ENCODE results near the gene PCNX2. TPM values are rescaled to one million over a fixed set of nuclear protein-coding genes. Genes with fewer than 3 reads are reported as not detected.

Gene PCNX2
- total and polyA plus RNA-seq, 10 of the 15 experiments (the other 5 are each of a cell fraction or from before 2014, with no cell fraction given) = 2.1 to 16.4 (median 8.1) TPM

DNA sequence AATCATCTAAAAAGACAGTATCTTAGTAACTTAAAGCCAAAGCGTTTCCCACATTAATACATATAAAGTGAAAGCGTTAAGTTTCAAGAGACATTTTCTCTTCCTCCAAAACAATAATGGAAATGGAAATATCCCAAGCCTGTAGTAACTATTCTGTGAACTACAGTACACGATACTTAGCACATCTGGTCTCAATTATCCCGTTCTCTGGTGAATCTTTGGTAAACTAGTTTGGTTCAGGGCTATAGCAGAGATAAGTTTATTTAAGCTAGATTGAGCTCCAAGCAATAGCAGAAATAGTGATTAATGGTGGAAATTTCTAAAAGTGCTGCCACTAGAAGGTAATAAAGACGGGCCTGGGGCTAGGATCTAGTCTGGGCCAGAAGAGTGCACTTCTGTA, 55.2 kb downstream of the PCNX2 start:
- H3K4me3 ChIP-seq = no peak overlapping the region
- no peak overlapping the region for H3K27ac ChIP-seq (ENCODE audit: control insufficient read depth, insufficient read depth)
- no peaks in the 10 kb centered on the region for H3K4me1 ChIP-seq (ENCODE audit: control insufficient read depth, insufficient read depth, low read length)
- in situ Hi-C loops (cut with MboI) = no loop called here
- TF ChIP-seq SMAD1 (IDR thresholded peaks at IDR 0.05; ENCODE audit: low read depth, partially characterized antibody) = no peak
- TF ChIP-seq, protein P1, sequence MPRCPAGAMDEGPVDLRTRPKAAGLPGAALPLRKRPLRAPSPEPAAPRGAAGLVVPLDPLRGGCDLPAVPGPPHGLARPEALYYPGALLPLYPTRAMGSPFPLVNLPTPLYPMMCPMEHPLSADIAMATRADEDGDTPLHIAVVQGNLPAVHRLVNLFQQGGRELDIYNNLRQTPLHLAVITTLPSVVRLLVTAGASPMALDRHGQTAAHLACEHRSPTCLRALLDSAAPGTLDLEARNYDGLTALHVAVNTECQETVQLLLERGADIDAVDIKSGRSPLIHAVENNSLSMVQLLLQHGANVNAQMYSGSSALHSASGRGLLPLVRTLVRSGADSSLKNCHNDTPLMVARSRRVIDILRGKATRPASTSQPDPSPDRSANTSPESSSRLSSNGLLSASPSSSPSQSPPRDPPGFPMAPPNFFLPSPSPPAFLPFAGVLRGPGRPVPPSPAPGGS (IDR thresholded peaks at IDR 0.05; ENCODE audit: borderline replicate concordance, insufficient read depth, low read depth, low read length, poor library complexity, severe bottlenecking) = no peak
- no peak for TF ChIP-seq SIN3A (IDR thresholded peaks at IDR 0.05; ENCODE audit: low read depth, low read length)
- no peaks in the 10 kb centered on the region for H3K79me2 ChIP-seq (ENCODE audit: control insufficient read depth, insufficient read depth, low read length)
- H3K9ac ChIP-seq (ENCODE audit: control insufficient read depth, insufficient read depth, low read length) = no peak overlapping the region
- intact Hi-C loops (cut with micrococcal nuclease; ENCODE audit: unreplicated experiment) = loop anchor here (5.0 kb wide), 1 partner anchor 1373 kb away; no protein-coding TSS in a partner anchor
- no peak overlapping the region for H3K4me2 ChIP-seq (ENCODE audit: control insufficient read depth, insufficient read depth)
- H3K9me3 ChIP-seq (replicated peaks; ENCODE audit: control insufficient read depth, insufficient read depth, low read length) = no peaks in the 10 kb centered on the region
- POLR2A ChIA-PET = no interaction called here
- 92% methylated on average over 5 of the region's 5 CpGs for WGBS (ENCODE audit: insufficient coverage, insufficient replicate concordance, low lambda C conversion rate, missing lambda C conversion rate)
- no peaks in the 10 kb centered on the region for H4K20me1 ChIP-seq (ENCODE audit: control insufficient read depth, insufficient read depth)
- SMC1A ChIA-PET (ENCODE audit: uncharacterized antibody, unreplicated experiment) = interaction anchor here (0.6 to 1.3 kb wide), 3 partner anchors 723 to 1484 kb away, joined by 3 read pairs; no protein-coding TSS in a partner anchor
- H2AFZ ChIP-seq (ENCODE audit: control insufficient read depth, low read depth, low read length) = no peak overlapping the region
- DNase-seq (ENCODE audit: low read depth, low spot score) (no peak), FAIRE-seq (no peak), ATAC-seq (no peak)
- H3K27me3 ChIP-seq (replicated peaks in 1 of 2; ENCODE audit: control insufficient read depth in 2 of 2, insufficient read depth in 2 of 2, low read length in 1 of 2) = no peaks in the 10 kb centered on the region
- H3K36me3 ChIP-seq (ENCODE audit: control insufficient read depth in 2 of 2, insufficient read depth in 2 of 2, low read length in 1 of 2) = no peaks in the 10 kb centered on the region
- no TSS peak for BruUV-seq (replicated peaks)
- CTCF ChIA-PET = interaction anchor here (0.8 to 1.4 kb wide), 4 partner anchors 605 to 1484 kb away, joined by 3 to 6 read pairs (median 4); no protein-coding TSS in a partner anchor
- RAD21 ChIA-PET (ENCODE audit: unreplicated experiment) = interaction anchor here (0.7 to 1.4 kb wide), 3 partner anchors 582 to 1373 kb away, joined by 3 read pairs; no protein-coding TSS in a partner anchor

DNA sequence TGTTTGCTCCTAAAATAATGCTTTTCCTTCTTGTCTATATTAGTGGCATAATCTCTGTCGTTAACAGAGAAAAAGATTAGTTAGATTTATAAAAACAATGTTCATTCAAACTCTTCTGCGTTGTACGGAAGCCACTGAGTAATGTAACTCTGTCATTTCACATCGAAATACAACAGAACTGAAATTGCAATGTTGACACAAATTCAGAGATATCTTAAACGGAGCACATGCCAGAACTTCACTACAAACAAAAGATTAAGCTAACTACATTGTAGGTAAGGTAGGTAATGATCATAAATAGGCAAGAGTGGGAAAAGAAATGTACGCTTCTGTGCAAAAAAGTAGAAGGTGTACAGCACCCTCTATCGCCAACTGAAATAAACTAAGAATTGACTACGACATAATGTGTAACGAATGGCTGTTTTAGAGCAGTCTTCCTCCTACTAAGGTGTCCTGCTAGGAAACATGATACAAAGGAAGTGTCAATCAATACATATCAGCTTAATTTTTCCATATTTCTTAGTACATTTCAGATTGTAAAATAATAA, 56.6 kb downstream of the PCNX2 start:
- ChIA-PET RAD21 (ENCODE audit: unreplicated experiment) (no interaction called here), CTCF (no interaction called here)

More for the DNA sequence above, 56.6 kb downstream of the PCNX2 start:
- DNase-seq (ENCODE audit: low read depth, low spot score) (no peak), FAIRE-seq (no peak), ATAC-seq (no peak)
- 90% methylated on average over 9 of the region's 9 CpGs for whole genome bisulfite sequencing (ENCODE audit: insufficient coverage, insufficient replicate concordance, low lambda C conversion rate, missing lambda C conversion rate)
- SMC1A ChIA-PET (ENCODE audit: uncharacterized antibody, unreplicated experiment) = no interaction called here
- H3K4me1 ChIP-seq (ENCODE audit: control insufficient read depth, insufficient read depth, low read length) = no peaks in the 10 kb centered on the region
- no peak overlapping the region for H2AFZ ChIP-seq (ENCODE audit: control insufficient read depth, low read depth, low read length)
- no peak for TF ChIP-seq ATF7 (IDR thresholded peaks at IDR 0.05; ENCODE audit: low read depth)
- TF ChIP-seq RAD21 (IDR thresholded peaks at IDR 0.05; ENCODE audit: insufficient read depth, low read depth, low read length) = 0 out of 2 replicates have a peak, but pooled peaks have one; percentile 9
- no peaks in the 10 kb centered on the region for H3K36me3 ChIP-seq (ENCODE audit: control insufficient read depth in 2 of 2, insufficient read depth in 2 of 2, low read length in 1 of 2)
- H3K9me3 ChIP-seq (replicated peaks; ENCODE audit: control insufficient read depth, insufficient read depth, low read length) = no peaks in the 10 kb centered on the region
- POLR2A ChIA-PET = no interaction called here
- H3K4me2 ChIP-seq (ENCODE audit: control insufficient read depth, insufficient read depth) = no peak overlapping the region
- in situ Hi-C loops (cut with MboI) = loop anchor here (5.0 to 10.0 kb wide), 2 partner anchors 607 to 1364 kb away; partner anchors contain the start of gene SIPA1L2
- H3K79me2 ChIP-seq (ENCODE audit: control insufficient read depth, insufficient read depth, low read length) = no peaks in the 10 kb centered on the region
- H3K4me3 ChIP-seq = no peak overlapping the region
- no TSS peak for BruUV-seq (replicated peaks)
- intact Hi-C loops (cut with micrococcal nuclease; ENCODE audit: unreplicated experiment) = no loop called here
- H3K27me3 ChIP-seq (replicated peaks in 1 of 2; ENCODE audit: control insufficient read depth in 2 of 2, insufficient read depth in 2 of 2, low read length in 1 of 2) = no peaks in the 10 kb centered on the region
- no peaks in the 10 kb centered on the region for H4K20me1 ChIP-seq (ENCODE audit: control insufficient read depth, insufficient read depth)
- no peak overlapping the region for H3K9ac ChIP-seq (ENCODE audit: control insufficient read depth, insufficient read depth, low read length)
- H3K27ac ChIP-seq (ENCODE audit: control insufficient read depth, insufficient read depth) = no peak overlapping the region

Measured in GM12878 (cell line).